HS-5 (cell line): ENCODE measurements around the gene PARD3.
A peak's percentile ranks its signal among the peaks of the same experiment; 100 is the strongest.

Experiments
- DNase-seq: peaks from one replicate; pipeline ENCODE4 v3.0.0-alpha.2; 2012; ENCODE audit warnings: low read depth

The PARD3 gene

DNA sequence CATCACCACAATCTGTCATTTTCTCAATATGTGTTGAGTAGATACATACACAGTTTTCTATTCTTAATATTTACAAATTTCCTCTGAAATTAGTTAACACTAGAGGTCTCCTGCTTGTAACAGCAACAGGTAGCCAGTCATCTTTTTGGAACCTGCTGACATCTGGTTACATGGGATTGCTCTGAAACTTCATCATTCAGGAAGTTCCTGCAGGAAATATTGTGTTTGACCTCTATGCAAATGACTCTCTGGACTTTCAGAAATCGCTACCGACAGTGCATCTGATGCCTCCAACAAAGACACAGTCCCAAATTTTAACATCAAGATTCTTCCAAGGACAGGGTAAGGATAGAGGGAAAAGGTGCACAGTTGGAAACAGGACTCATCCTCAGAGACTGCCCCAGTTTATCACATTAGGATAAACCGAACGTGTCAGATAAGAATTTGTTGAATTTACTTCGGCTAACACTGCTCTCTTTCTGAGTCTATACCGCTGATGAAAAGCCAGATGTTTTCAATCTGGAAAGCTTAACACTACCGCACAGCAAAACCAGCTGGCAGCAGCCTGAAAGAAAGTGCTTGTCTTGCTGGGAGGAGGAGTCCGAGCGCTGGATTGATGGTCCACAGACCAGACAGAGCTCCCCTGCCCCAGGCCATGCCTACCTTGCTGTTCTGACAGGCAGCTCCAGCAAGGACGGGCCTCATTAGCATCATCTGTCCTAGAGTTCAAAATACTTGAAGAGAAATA, 633.4 kb downstream of the PARD3 start:
- DNase-seq = no peak

DNA sequence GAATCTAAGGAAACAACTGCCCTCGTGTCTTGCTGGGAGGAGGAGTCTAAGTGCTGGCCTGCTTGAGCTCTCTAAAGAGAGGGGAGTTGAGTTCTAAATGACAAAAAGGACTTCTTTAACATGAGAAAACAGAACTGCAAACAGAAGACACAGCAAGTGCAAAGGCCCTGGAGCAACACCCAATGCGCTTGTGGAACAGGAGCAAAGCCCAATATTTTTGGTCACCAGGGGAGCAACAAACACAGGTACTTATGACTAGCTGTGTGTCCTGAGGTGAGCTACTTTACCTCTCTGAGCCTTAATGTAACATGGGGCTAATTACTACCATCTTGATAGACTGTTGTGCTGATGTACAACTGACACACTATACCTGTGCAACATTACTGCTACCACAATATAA, 634.3 kb downstream of the PARD3 start:
- no peak for DNase-seq

DNA sequence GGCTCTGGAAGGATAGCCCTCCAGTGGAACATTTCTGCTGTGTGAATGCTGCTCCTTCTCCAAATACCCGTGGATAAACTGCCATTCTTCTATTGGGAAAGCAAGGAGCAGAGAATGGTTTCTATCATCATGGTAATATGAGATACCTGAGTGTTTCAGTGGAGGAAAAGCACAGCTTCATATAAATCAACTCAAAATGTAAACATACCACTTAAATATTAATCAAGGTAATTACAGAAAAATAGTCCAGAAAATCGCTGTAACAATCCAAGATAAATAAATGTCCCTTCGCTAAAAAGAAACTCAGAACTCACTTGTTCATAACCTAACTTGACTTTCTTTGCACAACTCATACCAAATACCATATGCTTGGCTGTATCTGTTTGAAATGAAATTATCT, 635.8 kb downstream of the PARD3 start:
- no peak for DNase-seq

- DNase-seq = no peak
These were observed 636.3 kb downstream of the PARD3 start for GRCh38 chr10:34178756-34179155.

- no peak for DNase-seq
These were observed 636.9 kb downstream of the PARD3 start for GRCh38 chr10:34178196-34178595.

GRCh38 chr10:34177445-34177844, 637.7 kb downstream of the PARD3 start:
- no peak for DNase-seq

DNA sequence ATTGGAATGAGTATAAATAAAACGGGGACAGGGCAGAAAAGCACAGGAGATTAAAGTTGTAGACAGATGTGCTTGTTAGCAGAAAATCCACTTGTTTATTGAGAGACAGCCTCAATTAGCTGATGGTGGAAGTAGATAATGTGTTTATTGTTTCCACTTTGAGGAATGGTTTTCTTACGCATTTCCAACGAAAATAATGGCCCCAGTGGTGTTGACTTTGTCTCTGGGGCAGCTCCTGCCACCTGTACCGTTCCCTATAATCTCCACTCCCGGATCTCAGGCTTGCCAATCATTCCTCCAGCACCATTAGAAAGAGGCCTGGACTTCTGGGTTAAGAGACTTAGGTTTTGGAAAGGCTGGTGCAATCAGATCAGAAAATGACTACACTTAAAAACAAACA, 638.7 kb downstream of the PARD3 start:
- no peak for DNase-seq

DNA sequence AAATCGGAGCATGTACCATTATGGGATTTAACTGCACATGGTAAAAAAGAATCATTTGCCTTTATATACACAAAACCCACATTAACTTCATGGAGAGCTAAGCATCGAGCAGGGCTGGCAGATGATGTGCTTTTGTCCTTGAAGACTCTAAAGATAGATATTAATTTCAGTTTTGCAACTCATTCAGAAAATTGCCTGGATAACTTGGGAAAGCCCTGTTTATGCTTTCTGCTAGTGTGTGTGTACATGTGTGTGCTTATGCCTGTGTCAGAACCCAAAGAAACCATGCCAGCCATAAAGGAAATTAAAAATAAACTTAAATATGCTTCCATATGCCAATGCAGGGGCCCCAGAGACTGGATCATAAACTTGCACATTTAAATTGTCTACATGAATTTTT, 640.0 kb downstream of the PARD3 start:
- no peak for DNase-seq

DNA sequence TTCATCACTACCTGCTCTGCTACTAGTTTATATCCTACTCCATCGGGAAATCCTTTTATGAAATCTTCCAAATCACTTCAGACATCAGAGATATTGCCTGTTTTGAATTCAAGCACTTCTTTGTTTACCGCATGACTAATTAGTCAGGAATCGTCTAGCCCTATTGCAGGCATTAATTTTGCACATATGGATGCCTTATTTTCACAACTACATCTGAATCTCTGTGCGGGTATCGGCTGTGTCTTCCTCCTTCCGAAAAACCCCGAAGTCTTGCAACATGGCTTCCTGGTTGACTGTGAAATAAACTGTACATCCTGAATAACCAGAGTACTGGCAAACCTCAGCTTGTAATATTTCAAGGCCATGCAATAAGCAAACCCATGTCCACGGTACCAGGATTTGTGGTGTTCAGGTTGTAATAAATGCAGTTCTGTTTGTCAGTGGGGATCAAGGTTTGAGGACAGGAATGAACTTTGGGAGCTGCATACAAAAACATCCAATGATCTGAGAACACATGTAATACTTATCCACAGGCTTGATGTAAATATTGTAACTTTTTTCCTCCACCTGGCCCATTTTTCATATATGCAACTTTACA, 642.1 kb downstream of the PARD3 start:
- peak; percentile 63 for DNase-seq

DNA sequence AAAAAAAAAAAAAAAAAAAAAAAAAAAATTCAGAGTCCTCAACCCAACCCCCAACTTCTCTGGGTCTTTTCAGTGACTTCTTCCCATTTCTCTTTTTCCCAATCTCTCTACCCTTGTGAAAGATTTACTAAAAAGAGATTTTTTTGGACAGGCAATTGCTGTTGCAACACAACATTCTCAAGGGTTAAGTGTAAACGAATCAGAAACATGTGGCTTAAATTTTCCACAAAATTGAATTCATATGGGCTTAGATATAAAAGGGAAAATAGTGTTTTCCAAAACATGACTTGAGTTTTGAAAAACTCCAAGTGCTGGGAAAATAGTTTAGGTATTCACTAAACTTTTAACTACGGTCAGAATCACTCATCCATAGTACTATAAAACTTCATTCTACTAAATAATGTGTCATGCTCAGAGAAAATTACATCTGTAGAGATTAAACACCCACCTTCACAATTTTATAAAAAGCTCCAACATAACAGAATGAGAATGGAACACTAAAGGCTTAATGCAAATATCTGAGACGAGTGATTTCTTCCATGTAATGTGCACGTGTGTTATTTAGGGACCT, 643.1 kb downstream of the PARD3 start:
- DNase-seq = peak; percentile 39

GRCh38 chr10:34169677-34170076, 645.4 kb downstream of the PARD3 start:
- no peak for DNase-seq

- DNase-seq = no peak
These were observed 646.0 kb downstream of the PARD3 start for GRCh38 chr10:34169131-34169530.

- DNase-seq = no peak
These were observed 646.7 kb downstream of the PARD3 start for GRCh38 chr10:34168439-34168838.

- no peak for DNase-seq
These were observed 648.3 kb downstream of the PARD3 start for GRCh38 chr10:34166823-34167222.

GRCh38 chr10:34166354-34166753, 648.7 kb downstream of the PARD3 start:
- no peak for DNase-seq

- no peak for DNase-seq
These were observed 651.1 kb downstream of the PARD3 start for GRCh38 chr10:34164029-34164428.

DNA sequence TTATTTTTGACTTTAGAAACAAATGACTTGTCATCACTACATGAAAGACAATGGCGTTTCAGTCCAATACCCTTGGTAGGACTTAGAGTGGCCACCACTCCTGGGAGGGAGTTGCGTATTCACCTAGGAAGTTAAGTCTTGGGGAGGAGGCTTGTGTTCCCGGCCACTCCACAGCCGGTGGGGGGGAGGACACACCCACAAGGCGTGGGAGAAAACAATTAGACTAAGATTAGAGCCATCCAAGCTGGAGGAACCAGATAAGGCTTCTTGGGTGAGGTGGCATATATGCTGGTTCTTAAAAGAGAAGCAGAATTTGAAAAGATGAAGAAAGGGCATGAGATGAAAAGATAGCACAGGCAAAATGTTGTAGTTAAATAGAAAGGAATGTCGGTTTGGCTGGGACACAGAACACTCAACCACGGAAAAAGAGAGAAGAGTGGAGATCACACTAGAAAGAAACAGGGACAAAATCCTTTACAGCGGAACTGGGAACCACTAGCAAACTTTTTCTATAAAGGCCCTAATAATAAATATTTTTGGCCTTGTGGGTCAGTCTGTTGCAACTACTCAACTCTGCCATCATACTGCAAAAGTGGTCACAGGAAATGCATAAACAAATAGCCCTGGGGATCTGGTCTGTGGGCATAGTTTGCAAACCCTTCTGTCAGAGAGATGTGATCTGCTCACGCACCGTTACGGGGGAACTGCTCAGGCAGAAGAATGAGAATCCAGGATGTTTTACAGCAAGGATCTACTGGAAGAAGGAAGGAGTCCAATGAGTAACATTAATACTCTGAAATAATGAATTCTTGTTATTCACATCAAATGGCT, 651.8 kb downstream of the PARD3 start:
- DNase-seq = no peak

DNA sequence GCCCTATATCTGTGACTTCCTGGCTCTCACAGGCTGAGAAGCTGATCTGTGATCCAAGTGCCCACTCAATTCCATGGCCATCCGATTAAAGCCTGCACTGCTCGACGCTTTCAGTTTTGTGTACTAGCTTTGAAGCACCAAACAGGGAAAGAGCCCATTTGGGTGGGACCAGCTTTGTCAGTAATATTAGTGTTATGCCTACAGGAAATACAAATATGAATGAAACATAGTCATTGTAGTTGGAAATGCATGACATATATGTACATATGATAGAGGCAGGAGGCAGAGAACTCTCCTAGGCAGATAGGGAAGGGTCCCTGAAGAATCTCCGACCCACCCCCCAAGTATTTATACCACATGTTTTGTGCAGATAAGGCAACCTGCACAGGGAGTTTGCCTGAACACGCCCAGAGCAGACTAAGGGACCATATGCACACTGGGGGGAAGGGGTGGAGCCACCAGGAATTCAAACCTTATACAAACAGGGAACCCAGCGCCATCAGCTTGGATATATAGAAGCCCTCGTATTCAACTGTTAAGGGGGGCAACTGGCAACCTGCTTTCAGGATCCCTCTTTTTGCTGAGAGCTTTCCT, 653.2 kb downstream of the PARD3 start:
- DNase-seq = no peak

GRCh38 chr10:34160595-34160994, 654.5 kb downstream of the PARD3 start:
- DNase-seq = no peak

DNA sequence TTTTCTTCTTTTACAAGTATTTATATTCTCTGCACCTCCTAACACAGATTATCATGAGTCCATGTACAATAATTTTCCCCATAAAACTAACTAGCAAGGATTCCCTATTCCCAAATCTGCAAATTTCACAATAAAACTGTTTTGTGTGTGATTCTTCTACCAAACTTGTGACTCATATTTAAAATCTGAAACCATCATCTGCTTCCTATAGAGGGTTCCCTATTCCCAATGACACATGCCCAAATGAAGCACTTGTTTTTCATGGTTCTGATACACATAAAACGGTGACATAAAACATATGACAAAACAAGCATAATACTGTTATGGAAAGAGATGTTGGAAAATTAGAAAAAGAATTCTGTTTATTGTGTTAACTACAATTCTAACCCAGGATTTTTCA, 657.6 kb downstream of the PARD3 start:
- DNase-seq = no peak

DNA sequence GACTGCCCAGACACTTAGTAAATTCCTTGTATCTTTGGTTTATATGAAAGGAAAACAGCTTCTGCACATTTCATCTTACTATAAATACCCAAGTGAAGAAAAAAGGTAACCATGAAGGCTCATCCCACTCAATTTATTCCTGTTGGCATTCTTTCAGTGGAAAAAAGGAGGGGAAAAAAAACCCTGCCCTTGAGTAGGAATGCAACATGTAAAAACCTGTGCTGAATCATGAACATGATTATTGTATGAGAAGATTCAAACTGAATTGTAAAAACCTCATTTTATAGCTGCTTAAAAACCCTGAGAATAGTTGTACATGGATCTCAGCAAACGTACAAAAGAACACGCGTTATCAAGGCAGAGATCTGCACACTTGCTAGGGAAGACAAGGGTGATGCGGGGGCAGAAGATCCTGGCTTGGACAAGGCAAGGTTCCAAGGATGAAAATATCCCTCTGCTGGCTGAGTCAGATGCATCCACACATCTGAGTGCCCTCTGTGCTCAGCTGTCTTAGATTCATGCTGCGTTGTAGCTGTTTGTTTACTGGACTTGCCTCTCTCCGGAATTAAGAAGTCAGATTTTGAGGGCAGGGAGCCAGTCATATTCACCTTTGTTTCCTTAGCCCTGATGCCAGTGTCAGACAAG, 658.2 kb downstream of the PARD3 start:
- DNase-seq = no peak

DNA sequence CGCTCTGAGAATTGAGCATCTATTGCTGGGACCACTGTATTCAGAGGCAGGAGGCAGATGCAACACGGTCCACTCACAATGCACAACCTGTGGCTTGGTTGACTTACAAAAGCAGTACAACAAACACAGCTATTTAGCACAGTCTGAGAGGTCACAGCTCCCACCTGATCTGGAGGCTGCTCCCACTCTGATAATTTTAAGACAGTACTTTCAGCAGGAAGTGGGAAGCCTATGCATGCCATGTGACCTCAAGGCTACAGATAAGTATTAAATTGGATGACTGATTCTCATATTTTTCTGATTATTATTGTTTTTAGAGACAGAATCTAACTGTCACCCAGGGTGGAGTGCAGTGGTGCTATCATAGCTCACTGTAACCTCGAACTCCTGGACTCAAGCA, 659.3 kb downstream of the PARD3 start:
- DNase-seq = no peak
